GM10266 (cell line): ENCODE results near the gene ABCC11.

ENCODE experiments used
- DNase-seq: peaks from one replicate; pipeline ENCODE4 v3.0.0; 2012; ENCODE audit errors: extremely low spot score
- TF ChIP-seq, protein P1 (sequence below): IDR thresholded peaks from 2 replicates; pipeline ENCODE4 v1.5.1; 2012; ENCODE audit warnings: mild to moderate bottlenecking, low read depth; ENCODE audit not compliant: control insufficient read depth, insufficient read depth; ENCODE audit errors: missing control alignments

The ABCC11 gene

DNA sequence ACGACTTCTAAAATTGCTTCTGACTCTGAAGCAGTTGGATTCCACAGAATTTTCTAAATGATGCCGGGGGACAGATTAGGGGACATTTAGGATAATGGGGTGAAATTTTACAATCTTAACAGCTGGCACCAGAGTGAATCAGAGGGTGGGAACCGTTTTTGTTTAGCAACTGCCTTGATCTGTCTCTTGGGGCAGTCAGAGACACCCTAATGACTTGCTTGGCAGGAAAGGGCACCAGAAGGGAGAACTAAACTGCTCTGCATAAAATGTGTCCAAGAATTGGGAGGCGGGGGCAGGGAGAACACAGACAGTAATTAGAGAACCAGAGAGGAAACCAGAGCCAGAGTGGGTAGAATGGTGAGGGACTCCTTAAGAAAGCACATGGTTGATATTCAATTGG lies 85.4 kb downstream of the ABCC11 start:
- DNase-seq = no peak
- TF ChIP-seq, protein P1, sequence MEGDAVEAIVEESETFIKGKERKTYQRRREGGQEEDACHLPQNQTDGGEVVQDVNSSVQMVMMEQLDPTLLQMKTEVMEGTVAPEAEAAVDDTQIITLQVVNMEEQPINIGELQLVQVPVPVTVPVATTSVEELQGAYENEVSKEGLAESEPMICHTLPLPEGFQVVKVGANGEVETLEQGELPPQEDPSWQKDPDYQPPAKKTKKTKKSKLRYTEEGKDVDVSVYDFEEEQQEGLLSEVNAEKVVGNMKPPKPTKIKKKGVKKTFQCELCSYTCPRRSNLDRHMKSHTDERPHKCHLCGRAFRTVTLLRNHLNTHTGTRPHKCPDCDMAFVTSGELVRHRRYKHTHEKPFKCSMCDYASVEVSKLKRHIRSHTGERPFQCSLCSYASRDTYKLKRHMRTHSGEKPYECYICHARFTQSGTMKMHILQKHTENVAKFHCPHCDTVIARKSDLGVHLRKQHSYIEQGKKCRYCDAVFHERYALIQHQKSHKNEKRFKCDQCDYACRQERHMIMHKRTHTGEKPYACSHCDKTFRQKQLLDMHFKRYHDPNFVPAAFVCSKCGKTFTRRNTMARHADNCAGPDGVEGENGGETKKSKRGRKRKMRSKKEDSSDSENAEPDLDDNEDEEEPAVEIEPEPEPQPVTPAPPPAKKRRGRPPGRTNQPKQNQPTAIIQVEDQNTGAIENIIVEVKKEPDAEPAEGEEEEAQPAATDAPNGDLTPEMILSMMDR = no peak

DNA sequence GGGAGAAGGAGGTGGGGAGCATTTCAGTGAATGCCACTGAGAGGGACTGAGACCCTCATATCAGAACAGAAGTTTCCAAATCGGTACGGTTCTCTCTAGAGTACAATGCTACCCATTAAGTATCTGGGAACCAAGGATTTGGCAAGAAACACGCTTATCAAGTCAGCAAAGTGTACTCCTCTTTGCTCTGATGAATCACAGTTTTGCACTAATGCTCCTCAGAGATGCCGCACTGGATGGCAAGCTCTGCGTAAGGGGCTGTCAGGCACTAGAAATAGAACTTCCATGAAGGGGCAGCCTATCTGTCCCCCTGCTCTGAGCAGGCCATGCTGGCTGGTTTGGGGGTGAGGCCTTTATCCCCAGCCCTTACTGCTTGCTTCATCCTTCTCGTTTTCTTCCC lies 86.8 kb downstream of the ABCC11 start:
- TF ChIP-seq, protein P1 = no peak
- no peak for DNase-seq

DNA sequence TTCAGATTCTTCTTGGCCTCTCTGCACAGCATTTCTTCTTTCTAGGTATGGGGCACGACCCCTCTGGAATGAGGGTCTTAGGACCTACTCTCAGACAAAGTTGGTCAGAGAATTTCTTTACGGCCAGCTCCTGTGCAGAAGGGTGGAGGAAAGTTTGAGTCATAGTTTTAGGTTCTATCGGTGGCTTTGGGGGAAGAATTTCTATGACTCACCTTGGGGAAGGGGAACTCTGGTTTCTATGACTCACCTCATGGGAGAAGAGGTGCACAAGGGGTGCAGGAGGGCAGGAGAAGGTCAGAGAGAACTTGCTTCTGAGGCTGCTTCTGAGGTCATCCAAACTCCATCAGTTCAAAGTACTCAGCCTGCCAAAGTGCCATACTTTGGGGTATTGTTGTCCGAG lies 89.0 kb downstream of the ABCC11 start:
- TF ChIP-seq, protein P1 = no peak
- peak; percentile 38 for DNase-seq

DNA sequence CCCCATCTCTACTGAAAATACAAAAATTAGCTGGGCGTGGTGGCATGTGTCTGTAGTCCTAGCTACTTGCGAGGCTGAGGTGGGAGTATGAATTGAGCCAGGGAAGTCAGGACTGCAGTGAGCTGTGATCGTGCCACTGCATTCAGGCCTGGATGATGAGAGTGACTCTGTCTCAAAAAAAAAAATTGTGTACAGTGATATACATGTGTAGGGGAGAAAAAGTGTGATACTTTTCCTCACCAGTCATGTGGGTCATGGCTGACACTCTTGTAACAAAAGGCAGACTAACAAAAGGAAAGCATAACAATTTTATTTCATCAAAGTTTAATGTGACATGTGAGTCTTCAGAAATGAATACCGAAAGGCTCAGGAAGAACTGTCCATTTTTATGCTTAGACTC lies 89.5 kb downstream of the ABCC11 start:
- TF ChIP-seq, protein P1 = no peak
- DNase-seq = no peak

DNA sequence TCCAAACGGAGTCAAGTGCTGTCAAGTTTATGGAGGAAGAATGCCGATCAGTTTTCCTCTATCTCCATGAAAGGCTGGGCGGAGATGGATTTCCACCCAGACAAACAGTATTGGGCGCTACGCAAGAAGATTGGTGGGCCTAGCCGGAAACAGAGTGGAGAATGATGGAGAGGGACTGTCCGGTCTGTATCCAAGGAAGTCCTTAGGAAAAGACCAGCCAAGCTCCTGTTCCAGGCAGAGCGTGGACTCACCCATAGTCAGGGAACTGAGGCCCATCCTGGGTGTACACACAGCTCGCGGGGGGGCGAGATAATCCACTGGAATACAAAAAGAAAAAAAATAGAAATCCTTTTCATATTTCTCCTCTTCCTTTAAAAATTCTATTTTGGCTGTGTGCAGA lies 90.0 kb downstream of the ABCC11 start:
- no peak for DNase-seq
- TF ChIP-seq, protein P1 = no peak

DNA sequence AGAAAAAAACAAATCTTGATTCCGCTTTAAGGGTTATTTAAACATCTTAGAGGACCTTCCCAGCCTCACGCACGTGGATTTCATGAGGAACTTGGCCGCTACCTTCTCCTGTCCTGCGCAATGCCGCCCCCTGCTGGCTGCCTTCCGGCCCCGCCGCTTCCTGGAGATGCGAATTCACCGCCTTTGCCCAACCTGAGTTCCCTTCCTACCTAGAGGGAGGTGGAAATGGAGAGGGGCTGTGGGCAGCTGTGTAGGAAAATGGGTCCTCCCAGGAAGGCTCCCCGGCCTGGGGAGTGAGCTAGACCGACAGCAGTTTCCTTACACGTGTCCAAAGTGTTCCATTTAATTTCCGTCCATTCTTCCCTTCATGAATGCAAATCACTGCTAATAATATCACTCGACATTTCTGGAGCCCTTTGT lies 90.5 kb downstream of the ABCC11 start:
- peak; percentile 71 for DNase-seq
- TF ChIP-seq, protein P1 = peak; percentile 98

DNA sequence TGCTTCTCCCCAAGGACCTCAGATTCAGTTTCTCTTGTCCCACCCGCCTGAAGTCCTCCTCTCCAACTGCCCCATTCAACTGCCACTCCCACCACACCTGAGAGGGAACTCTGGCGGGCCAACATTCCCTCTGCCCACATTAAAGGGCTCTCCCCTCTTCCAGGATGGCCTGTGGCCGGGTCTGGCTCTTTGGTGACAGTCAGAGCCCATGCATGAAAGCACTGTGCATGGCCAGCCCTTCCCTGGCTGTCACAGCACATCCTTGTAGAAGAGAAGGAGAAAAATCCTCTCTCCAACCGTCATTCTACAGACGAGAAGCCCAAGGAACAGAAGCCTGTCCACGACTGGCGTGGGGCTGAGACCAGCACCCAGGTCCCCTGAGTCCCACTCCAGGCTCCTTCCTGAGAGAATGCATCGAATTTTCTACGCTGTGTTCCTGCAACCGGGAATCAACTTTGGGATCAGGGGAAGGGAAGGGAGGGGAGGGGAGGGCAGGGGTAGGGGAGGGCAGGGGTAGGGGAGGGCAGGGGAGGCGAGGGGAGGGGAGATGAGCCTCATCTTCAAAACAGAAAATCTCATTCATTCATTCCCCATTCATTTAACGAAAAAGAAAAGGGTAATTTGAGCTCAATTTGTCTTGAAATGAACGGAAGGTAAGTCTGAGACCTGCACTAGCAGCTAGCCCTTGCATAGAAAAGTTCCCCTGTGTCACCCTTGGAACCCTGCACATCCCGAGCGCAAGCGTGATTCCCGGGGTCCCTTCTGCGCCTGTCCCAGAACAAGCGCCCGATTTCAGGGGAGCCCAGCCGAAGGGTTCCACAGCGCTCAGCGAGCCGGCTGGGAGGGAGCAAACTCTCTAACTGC lies 91.2 kb downstream of the ABCC11 start, which contains the start of gene ABCC12:
TSS of gene ABCC12 (minus strand) at position 68 of the 864 bp plus-strand sequence. CDS start 9,569 bp downstream, outside the sequence.
- DNase-seq = no peak
- TF ChIP-seq, protein P1 = no peak
